Naive thymus-derived CD4-positive, alpha-beta T cell (primary cell): ENCODE data around the gene TUNAR. TPM values are rescaled to one million over a fixed set of nuclear protein-coding genes. Genes with fewer than 3 reads are reported as not detected.

Experiments used
- ATAC-seq: fragments of 150-1000 bp; cut with Tn5 transposase; 2 replicates; pipeline ENCODE4 v1.10.0; 2021; ENCODE audit warnings: mild to moderate bottlenecking, moderate library complexity
- CTCF ChIA-PET: fragments of 350-600 bp; sonication (Branson Sonifier 250); formaldehyde crosslinking; loops from one replicate; lab custom pipeline; 2021; ENCODE audit warnings: antibody characterized with exemption; lab: Charles Lee
- POLR2A ChIA-PET: fragments of 350-600 bp; sonication (Branson Sonifier 250); formaldehyde crosslinking; loops from one replicate; lab custom pipeline; 2021; ENCODE audit warnings: antibody characterized with exemption, inconsistent platforms; lab: Charles Lee
- DNase-seq, 9 donors: peaks; one replicate each; pipeline versions ENCODE4 v3.0.0 to v3.0.0-alpha.2; 2020 to 2022; ENCODE audit warnings: mixed read lengths in 1 of 9
- H3K27ac ChIP-seq: one replicate; pipeline ENCODE4 v1.7.0; 2013; ENCODE audit warnings: mild to moderate bottlenecking, low read depth, low read length, moderate library complexity
- H3K27me3 ChIP-seq, 2 donors: one replicate each; pipeline ENCODE4 v1.7.0; 2013; ENCODE audit warnings: low read length in 2 of 2, mild to moderate bottlenecking in 2 of 2, moderate library complexity in 2 of 2; ENCODE audit not compliant: control insufficient read depth in 2 of 2, insufficient read depth in 2 of 2
- H3K36me3 ChIP-seq, 3 experiments: 1 replicate in 2 of 3; 2 replicates in 1 of 3; pipeline ENCODE4 v1.7.0; 2013; ENCODE audit warnings: low read length in 3 of 3, mild to moderate bottlenecking in 3 of 3, moderate library complexity in 1 of 3; ENCODE audit not compliant: insufficient read depth in 3 of 3, control insufficient read depth in 2 of 3
- H3K4me1 ChIP-seq, 2 donors: one replicate each; pipeline ENCODE4 v1.7.0; 2013; ENCODE audit warnings: low read length in 2 of 2, mild to moderate bottlenecking in 2 of 2, moderate library complexity in 1 of 2; ENCODE audit not compliant: control insufficient read depth in 2 of 2, insufficient read depth in 2 of 2
- H3K4me3 ChIP-seq: 2 replicates; pipeline ENCODE4 v1.7.0; 2013; ENCODE audit warnings: mild to moderate bottlenecking, low read length
- H3K9me3 ChIP-seq, 3 experiments: 1 replicate in 2 of 3; 2 replicates in 1 of 3; pipeline ENCODE4 v1.7.0; 2013; ENCODE audit warnings: low read length in 3 of 3; ENCODE audit not compliant: control insufficient read depth in 2 of 3
- H3K27ac Mint-ChIP-seq, 9 donors: one replicate each; pipeline ENCODE4 v1.8.0; 2020 to 2022; ENCODE audit warnings: mixed read lengths in 9 of 9, mild to moderate bottlenecking in 8 of 9, moderate library complexity in 5 of 9, inconsistent platforms in 2 of 9
- H3K27me3 Mint-ChIP-seq, 5 donors: one replicate each; pipeline ENCODE4 v1.8.0; 2021 to 2022; ENCODE audit warnings: mixed read lengths in 5 of 5, mild to moderate bottlenecking in 1 of 5
- H3K36me3 Mint-ChIP-seq, 5 donors: one replicate each; pipeline ENCODE4 v1.8.0; 2020 to 2022; ENCODE audit warnings: mixed read lengths in 5 of 5, mild to moderate bottlenecking in 3 of 5, inconsistent platforms in 1 of 5
- H3K4me1 Mint-ChIP-seq, 7 donors: one replicate each; pipeline ENCODE4 v1.8.0; 2020 to 2022; ENCODE audit warnings: mixed read lengths in 7 of 7, mild to moderate bottlenecking in 3 of 7, inconsistent platforms in 1 of 7
- H3K4me3 Mint-ChIP-seq, 10 donors: one replicate each; pipeline ENCODE4 v1.8.0; 2020 to 2022; ENCODE audit warnings: mild to moderate bottlenecking in 10 of 10, mixed read lengths in 10 of 10, moderate library complexity in 6 of 10, inconsistent platforms in 2 of 10
- H3K9me3 Mint-ChIP-seq, 11 donors: one replicate each; pipeline ENCODE4 v1.8.0; 2020 to 2022; ENCODE audit warnings: mixed read lengths in 11 of 11, mild to moderate bottlenecking in 4 of 11, inconsistent platforms in 1 of 11, moderate library complexity in 1 of 11
- intact Hi-C, 2 donors: fragments of 100-400 bp; cut with micrococcal nuclease; formaldehyde crosslinking; loops; one replicate each; pipeline ENCODE4 v1.15.1; 2023
- polyA plus RNA-seq, 2 donors: library from polyadenylated mRNA; unstranded; fragments of 300-500 nt; fragmentation: Illumina TruSeq; gene quantifications; one replicate each; pipeline ENCODE4 v1.2.3, GENCODE V29; 2021
- total RNA-seq, 6 experiments: library from RNA in 5 of 6; stranded (reverse) in 5 of 6; gene quantifications; 1 replicate in 5 of 6; 2 replicates in 1 of 6; pipeline ENCODE4 v1.2.3 and lab custom pipeline; 2021 to 2026

Gene TUNAR
- total and polyA plus RNA-seq, 7 experiments from 2014 or later = not detected

DNA sequence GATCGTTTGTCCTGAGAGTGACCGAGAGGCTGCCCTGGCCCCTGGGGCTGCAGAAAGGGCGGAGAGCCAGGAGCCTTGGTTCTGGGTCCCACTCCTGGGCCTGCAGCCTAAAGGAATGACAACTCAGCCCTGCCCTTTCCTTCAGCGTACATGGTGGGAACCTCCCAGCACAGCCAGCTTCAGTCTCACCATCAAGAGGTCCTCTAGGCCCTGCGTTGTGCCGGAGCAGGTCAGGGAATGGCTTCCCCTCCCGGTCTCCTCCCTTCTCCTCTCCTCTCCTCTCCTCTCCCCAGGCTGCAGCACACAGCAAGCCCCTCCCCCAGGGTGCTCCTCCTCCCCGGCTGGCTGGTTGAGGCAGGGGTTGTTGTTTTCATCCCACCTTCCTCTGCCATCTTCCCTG lies 44.6 kb upstream of the TUNAR start:
- ATAC-seq (no peak), DNase-seq (no peak)
- Histone ChIP-seq H3K27me3 (no peaks in the 10 kb centered on the region), H3K36me3 (no peaks in the 10 kb centered on the region), H3K9me3 (no peaks in the 10 kb centered on the region), H3K4me3 (no peak overlapping the region), H3K27ac (no peak overlapping the region), H3K4me1 (no peaks in the 10 kb centered on the region)
- no peak overlapping the region for H3K27ac Mint-ChIP-seq
- peaks cover 0 to 8% (median 0%) of the 10 kb centered on the region in 7 donors for H3K4me1 Mint-ChIP-seq
- no peak overlapping the region for H3K4me3 Mint-ChIP-seq
- H3K36me3 Mint-ChIP-seq = no peaks in the 10 kb centered on the region
- ChIA-PET POLR2A (no interaction called here), CTCF (no interaction called here)
- peaks cover 0 to 4% (median 0%) of the 10 kb centered on the region in 11 donors for H3K9me3 Mint-ChIP-seq
- peaks cover 0 to 58% (median 37%) of the 10 kb centered on the region in 5 donors for H3K27me3 Mint-ChIP-seq
- intact Hi-C loops = no loop called here

GRCh38 chr14:95833429-95833828 lies 43.2 kb upstream of the TUNAR start:
- H3K36me3 ChIP-seq = no peaks in the 10 kb centered on the region
- Mint-ChIP-seq H3K4me3 (no peak overlapping the region), H3K9me3 (peaks cover 0 to 3% (median 0%) of the 10 kb centered on the region in 11 donors), H3K4me1 (peaks cover 0 to 8% (median 0%) of the 10 kb centered on the region in 7 donors), H3K27me3 (peaks cover 0 to 49% (median 31%) of the 10 kb centered on the region in 5 donors), H3K36me3 (no peaks in the 10 kb centered on the region), H3K27ac (no peak overlapping the region)
- POLR2A ChIA-PET = no interaction called here
- no peaks in the 10 kb centered on the region for H3K9me3 ChIP-seq
- CTCF ChIA-PET = no interaction called here
- no peak for DNase-seq
- H3K27me3 ChIP-seq = no peaks in the 10 kb centered on the region
- H3K4me1 ChIP-seq = no peaks in the 10 kb centered on the region
- no peak overlapping the region for H3K27ac ChIP-seq
- ATAC-seq = no peak
- intact Hi-C loops = no loop called here
- no peak overlapping the region for H3K4me3 ChIP-seq

DNA sequence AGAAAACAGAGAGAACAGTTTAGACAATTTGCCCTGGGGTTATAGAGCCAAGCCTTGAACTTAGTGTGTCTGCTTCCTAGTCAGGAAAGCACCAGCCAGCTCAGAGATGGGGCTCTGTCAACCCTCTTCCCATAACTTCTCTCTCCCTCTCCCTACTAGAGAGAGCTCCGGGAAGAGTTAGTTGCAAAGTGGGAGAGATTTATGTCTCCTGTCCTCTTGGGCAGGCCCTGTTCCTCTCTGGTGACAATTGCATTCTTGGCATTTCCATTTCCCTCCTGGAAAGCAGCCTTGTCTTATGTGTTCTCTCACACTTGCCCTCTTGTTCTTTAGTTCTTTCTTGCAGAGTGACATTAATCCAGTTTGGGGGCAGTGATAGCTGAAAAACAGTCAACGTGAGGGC lies 42.1 kb upstream of the TUNAR start:
- peaks cover 0 to 38% (median 32%) of the 10 kb centered on the region in 5 donors for H3K27me3 Mint-ChIP-seq

GRCh38 chr14:95835121-95835730 lies 41.4 kb upstream of the TUNAR start:
- H3K4me1 Mint-ChIP-seq = peaks cover 0 to 8% (median 0%) of the 10 kb centered on the region in 7 donors
- no peak for ATAC-seq
- no peaks in the 10 kb centered on the region for H3K36me3 Mint-ChIP-seq
- H3K36me3 ChIP-seq = no peaks in the 10 kb centered on the region
- DNase-seq = no peak
- H3K4me3 Mint-ChIP-seq = no peak overlapping the region
- ChIA-PET CTCF (no interaction called here), POLR2A (no interaction called here)
- H3K4me3 ChIP-seq = no peak overlapping the region
- no peaks in the 10 kb centered on the region for H3K27me3 ChIP-seq
- no peak overlapping the region for H3K27ac Mint-ChIP-seq
- H3K27ac ChIP-seq = no peak overlapping the region
- H3K4me1 ChIP-seq = no peaks in the 10 kb centered on the region
- peaks cover 0 to 3% (median 0%) of the 10 kb centered on the region in 11 donors for H3K9me3 Mint-ChIP-seq
- no peaks in the 10 kb centered on the region for H3K9me3 ChIP-seq
- intact Hi-C loops = no loop called here
- H3K27me3 Mint-ChIP-seq = peaks cover 0 to 35% (median 25%) of the 10 kb centered on the region in 5 donors

More for the DNA sequence above, 42.1 kb upstream of the TUNAR start:
- ATAC-seq (no peak), DNase-seq (no peak)
- Mint-ChIP-seq H3K27ac (no peak overlapping the region), H3K4me1 (peaks cover 0 to 8% (median 0%) of the 10 kb centered on the region in 7 donors), H3K36me3 (no peaks in the 10 kb centered on the region), H3K4me3 (no peak overlapping the region), H3K9me3 (peaks cover 0 to 3% (median 0%) of the 10 kb centered on the region in 11 donors)
- H3K36me3 ChIP-seq = no peaks in the 10 kb centered on the region
- ChIA-PET CTCF (no interaction called here), POLR2A (no interaction called here)
- H3K9me3 ChIP-seq = no peaks in the 10 kb centered on the region
- no peaks in the 10 kb centered on the region for H3K27me3 ChIP-seq
- H3K27ac ChIP-seq = no peak overlapping the region
- H3K4me3 ChIP-seq = no peak overlapping the region
- H3K4me1 ChIP-seq = no peaks in the 10 kb centered on the region
- intact Hi-C loops = no loop called here

DNA sequence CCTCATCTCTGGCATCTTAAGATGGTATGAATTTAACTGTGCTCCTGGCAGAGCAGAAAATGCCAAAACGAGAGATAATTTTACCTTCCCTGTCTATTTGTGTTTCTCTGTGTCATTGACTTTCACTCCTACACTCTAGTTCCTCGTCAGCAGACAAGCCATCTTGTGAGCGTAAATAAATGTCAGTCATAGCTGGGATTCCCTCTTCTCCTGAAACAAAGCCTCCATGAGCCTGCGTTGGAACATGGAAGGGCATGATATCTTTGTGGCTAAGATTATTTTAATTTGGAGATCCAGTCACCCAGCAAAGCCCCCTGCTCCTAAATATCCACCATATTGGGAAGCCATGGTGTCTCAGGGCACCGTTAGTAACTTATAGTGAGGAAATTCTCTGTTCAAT lies 37.8 kb upstream of the TUNAR start:
- Histone ChIP-seq H3K27ac (no peak overlapping the region), H3K27me3 (no peaks in the 10 kb centered on the region), H3K36me3 (no peaks in the 10 kb centered on the region), H3K9me3 (no peaks in the 10 kb centered on the region), H3K4me3 (no peak overlapping the region), H3K4me1 (no peaks in the 10 kb centered on the region)
- ATAC-seq (no peak), DNase-seq (no peak)
- intact Hi-C loops = no loop called here
- Mint-ChIP-seq H3K9me3 (peaks cover 0 to 3% (median 0%) of the 10 kb centered on the region in 11 donors), H3K4me1 (peaks cover 0 to 8% (median 0%) of the 10 kb centered on the region in 7 donors), H3K27me3 (peaks cover 0 to 25% (median 23%) of the 10 kb centered on the region in 5 donors), H3K27ac (no peak overlapping the region), H3K4me3 (no peak overlapping the region), H3K36me3 (no peaks in the 10 kb centered on the region)
- ChIA-PET POLR2A (no interaction called here), CTCF (no interaction called here)

GRCh38 chr14:95840094-95840700 lies 36.4 kb upstream of the TUNAR start:
- no peak overlapping the region for H3K27ac Mint-ChIP-seq
- H3K4me1 Mint-ChIP-seq = peaks cover 0 to 3% (median 0%) of the 10 kb centered on the region in 7 donors
- Histone ChIP-seq H3K36me3 (no peaks in the 10 kb centered on the region), H3K4me1 (no peaks in the 10 kb centered on the region), H3K9me3 (no peaks in the 10 kb centered on the region), H3K27me3 (no peaks in the 10 kb centered on the region), H3K4me3 (no peak overlapping the region), H3K27ac (no peak overlapping the region)
- intact Hi-C loops = no loop called here
- ChIA-PET CTCF (interaction anchor here (0.8 kb wide), 1 partner anchor 14 kb away, joined by 3 read pairs; no protein-coding TSS in a partner anchor), POLR2A (no interaction called here)
- H3K9me3 Mint-ChIP-seq = peaks cover 0 to 3% (median 0%) of the 10 kb centered on the region in 11 donors
- ATAC-seq = no peak
- no peak for DNase-seq
- peaks cover 0 to 25% (median 18%) of the 10 kb centered on the region in 5 donors for H3K27me3 Mint-ChIP-seq
- H3K4me3 Mint-ChIP-seq = no peak overlapping the region
- no peaks in the 10 kb centered on the region for H3K36me3 Mint-ChIP-seq

DNA sequence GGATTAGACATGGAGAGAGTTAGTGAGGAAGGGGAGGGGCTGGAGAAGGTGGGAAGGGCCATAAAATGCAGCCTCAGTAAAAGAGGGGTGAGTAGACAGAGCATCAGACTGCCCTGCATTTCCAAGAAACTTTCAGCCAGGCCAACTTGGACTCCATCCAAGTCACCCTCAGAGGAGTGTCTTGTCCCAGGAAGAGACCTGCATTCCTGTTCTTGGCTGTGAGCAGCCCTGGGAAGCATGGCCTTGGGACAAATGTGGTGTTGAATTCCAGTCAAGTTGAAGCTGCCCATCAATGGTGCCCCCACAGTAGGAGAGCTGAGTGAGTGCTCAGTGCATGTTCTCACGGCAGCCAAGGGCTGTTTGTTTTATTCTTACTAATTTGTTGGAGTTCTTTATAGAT lies 35.0 kb upstream of the TUNAR start:
- Histone ChIP-seq H3K36me3 (no peaks in the 10 kb centered on the region), H3K4me1 (no peaks in the 10 kb centered on the region), H3K4me3 (no peak overlapping the region), H3K27me3 (no peaks in the 10 kb centered on the region), H3K9me3 (no peaks in the 10 kb centered on the region), H3K27ac (no peak overlapping the region)
- peaks cover 3 to 34% (median 24%) of the 10 kb centered on the region in 5 donors for H3K27me3 Mint-ChIP-seq
- ChIA-PET POLR2A (no interaction called here), CTCF (no interaction called here)
- intact Hi-C loops = no loop called here
- no peaks in the 10 kb centered on the region for H3K36me3 Mint-ChIP-seq
- no peaks in the 10 kb centered on the region for H3K4me1 Mint-ChIP-seq
- H3K9me3 Mint-ChIP-seq = peaks cover 0 to 2% (median 0%) of the 10 kb centered on the region in 11 donors
- ATAC-seq (no peak), DNase-seq (no peak)
- H3K4me3 Mint-ChIP-seq = no peak overlapping the region
- H3K27ac Mint-ChIP-seq = no peak overlapping the region
